Duodenal mucosa (tissue), 2 donors: ENCODE data around the gene ACYP2.

Experiments used
- H3K27ac ChIP-seq: one replicate; pipeline ENCODE4 v1.7.0; 2013; ENCODE audit warnings: low read depth, low read length
- H3K27me3 ChIP-seq, 2 donors: one replicate each; pipeline ENCODE4 v1.7.0; 2013; ENCODE audit warnings: low read length in 2 of 2, control low read depth in 1 of 2; ENCODE audit not compliant: insufficient read depth in 2 of 2, control insufficient read depth in 1 of 2
- H3K36me3 ChIP-seq, 2 donors: one replicate each; pipeline ENCODE4 v1.7.0; 2013; ENCODE audit warnings: low read length in 2 of 2, control low read depth in 1 of 2; ENCODE audit not compliant: insufficient read depth in 2 of 2, control insufficient read depth in 1 of 2
- H3K4me1 ChIP-seq, 2 donors: one replicate each; pipeline ENCODE4 v1.7.0; 2013; ENCODE audit warnings: low read length in 2 of 2, control low read depth in 1 of 2; ENCODE audit not compliant: insufficient read depth in 2 of 2, control insufficient read depth in 1 of 2
- H3K4me3 ChIP-seq, 2 donors: one replicate each; pipeline ENCODE4 v1.7.0; 2013; ENCODE audit warnings: low read length in 2 of 2, low read depth in 1 of 2
- H3K9ac ChIP-seq, 2 donors: one replicate each; pipeline ENCODE4 v1.7.0; 2013; ENCODE audit warnings: low read length in 2 of 2, low read depth in 1 of 2
- H3K9me3 ChIP-seq, 2 donors: one replicate each; pipeline ENCODE4 v1.7.0; 2013; ENCODE audit warnings: low read length in 2 of 2, control low read depth in 1 of 2; ENCODE audit not compliant: control insufficient read depth in 1 of 2

ACYP2 gene

DNA sequence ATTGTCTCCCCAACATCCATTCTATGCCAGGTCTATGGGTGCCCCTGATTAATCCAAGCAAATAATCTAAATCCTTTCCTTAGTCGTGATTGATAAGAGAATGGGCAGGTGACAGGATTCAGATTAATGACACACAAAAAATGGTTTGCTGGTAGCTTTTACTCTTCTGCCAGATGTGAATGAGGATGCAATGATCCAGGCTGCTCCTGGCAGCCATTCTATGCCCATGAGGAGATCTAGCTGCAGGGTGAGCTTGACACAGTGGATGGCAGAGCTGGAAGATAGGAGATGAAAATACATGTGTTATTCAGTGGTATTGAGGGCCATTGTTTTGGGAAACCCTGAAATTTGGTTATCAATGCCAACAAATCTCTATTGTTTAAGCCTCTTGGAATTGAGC lies 69.7 kb downstream of the ACYP2 start:
- Histone ChIP-seq H3K36me3 (no peaks in the 10 kb centered on the region), H3K4me1 (no peaks in the 10 kb centered on the region), H3K9me3 (no peaks in the 10 kb centered on the region), H3K4me3 (no peak overlapping the region), H3K27ac (no peak overlapping the region), H3K9ac (no peak overlapping the region), H3K27me3 (no peaks in the 10 kb centered on the region)

DNA sequence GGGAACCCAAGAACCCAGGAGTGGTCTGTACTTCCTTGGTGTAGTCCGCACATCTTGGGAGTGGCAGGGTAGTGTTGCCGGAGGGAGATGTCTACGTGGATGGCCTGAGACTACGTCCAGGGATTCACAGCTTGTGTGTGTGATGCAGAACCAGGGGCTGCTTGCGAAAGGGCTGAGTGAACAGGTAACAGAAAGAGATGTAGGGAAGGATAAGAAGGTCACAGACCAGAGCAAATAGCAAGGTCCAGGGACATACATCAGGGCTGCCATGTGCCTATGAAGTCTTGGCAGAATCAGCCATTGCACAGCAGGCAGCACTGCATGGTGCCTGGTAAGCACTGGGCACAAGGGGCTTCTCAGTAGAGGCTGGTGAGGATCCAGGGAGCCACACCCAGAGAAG lies 71.9 kb downstream of the ACYP2 start:
- no peak overlapping the region for H3K9ac ChIP-seq
- H3K4me1 ChIP-seq: no peaks in the 10 kb centered on the region
- no peaks in the 10 kb centered on the region for H3K27me3 ChIP-seq
- H3K9me3 ChIP-seq: no peaks in the 10 kb centered on the region
- H3K36me3 ChIP-seq: no peaks in the 10 kb centered on the region
- no peak overlapping the region for H3K4me3 ChIP-seq
- no peak overlapping the region for H3K27ac ChIP-seq

- Histone ChIP-seq H3K9me3 (no peaks in the 10 kb centered on the region), H3K36me3 (no peaks in the 10 kb centered on the region), H3K4me3 (no peak overlapping the region), H3K27ac (no peak overlapping the region), H3K27me3 (no peaks in the 10 kb centered on the region), H3K9ac (no peak overlapping the region), H3K4me1 (no peaks in the 10 kb centered on the region)
Observed at GRCh38 chr2:54189539-54189938, 74.1 kb downstream of the ACYP2 start.

GRCh38 chr2:54191361-54192135 lies 76.1 kb downstream of the ACYP2 start:
- H3K4me1 ChIP-seq: no peaks in the 10 kb centered on the region
- H3K4me3 ChIP-seq: no peak overlapping the region
- H3K27me3 ChIP-seq: no peaks in the 10 kb centered on the region
- no peaks in the 10 kb centered on the region for H3K36me3 ChIP-seq
- H3K9ac ChIP-seq: no peak overlapping the region
- no peaks in the 10 kb centered on the region for H3K9me3 ChIP-seq
- H3K27ac ChIP-seq: no peak overlapping the region

DNA sequence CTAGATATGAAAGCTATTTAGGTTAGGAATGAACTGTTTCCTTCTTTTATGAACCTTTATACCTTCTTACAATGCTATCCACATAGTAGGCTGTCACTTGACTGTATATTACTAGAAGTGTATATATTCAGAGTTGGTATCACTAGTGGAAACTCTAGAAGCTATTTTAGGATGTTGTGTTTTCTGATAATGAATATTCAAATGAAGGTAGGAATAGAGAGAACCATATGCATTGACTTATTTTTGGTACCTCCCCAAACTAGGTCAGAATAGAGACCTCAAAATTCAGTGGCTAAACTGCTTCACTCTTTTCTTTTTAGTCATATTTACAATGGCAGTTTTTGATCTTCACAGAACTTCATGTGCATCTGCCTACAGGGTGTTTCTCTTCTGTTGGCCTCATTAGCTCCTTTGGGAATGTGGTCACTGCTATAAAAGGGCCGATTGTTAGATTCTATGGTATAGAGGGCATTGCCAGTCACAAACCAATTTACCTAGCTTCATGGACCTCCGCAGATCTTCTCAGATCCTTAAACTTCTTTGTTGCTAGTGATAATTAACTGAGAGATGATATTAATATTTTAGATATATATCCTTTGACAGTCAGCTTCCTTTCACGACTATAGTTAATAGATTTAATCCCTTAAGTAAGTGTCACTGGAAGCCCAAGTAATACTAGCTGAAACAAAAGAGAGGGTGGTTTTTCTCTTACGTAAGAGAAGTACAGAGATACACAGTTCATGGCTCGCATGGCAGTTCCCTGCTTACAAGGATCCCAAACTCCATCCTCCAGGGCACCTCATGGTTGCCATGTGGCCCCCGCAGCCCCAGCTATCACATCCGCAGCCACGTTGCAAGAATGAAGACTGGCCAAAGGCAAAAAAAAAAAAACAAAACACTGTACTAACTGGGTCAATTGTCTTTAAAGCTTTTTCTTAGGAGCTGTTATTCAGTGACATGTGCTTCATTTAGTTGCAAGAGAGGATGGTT lies 79.6 kb downstream of the ACYP2 start:
- H3K4me1 ChIP-seq: no peaks in the 10 kb centered on the region
- H3K27me3 ChIP-seq: no peaks in the 10 kb centered on the region
- H3K27ac ChIP-seq: no peak overlapping the region
- no peak overlapping the region for H3K4me3 ChIP-seq
- H3K36me3 ChIP-seq: no peaks in the 10 kb centered on the region
- H3K9me3 ChIP-seq: no peaks in the 10 kb centered on the region
- H3K9ac ChIP-seq: no peak overlapping the region

- no peaks in the 10 kb centered on the region for H3K36me3 ChIP-seq
- no peak overlapping the region for H3K9ac ChIP-seq
- H3K9me3 ChIP-seq: no peaks in the 10 kb centered on the region
- no peak overlapping the region for H3K27ac ChIP-seq
- H3K4me3 ChIP-seq: no peak overlapping the region
- H3K27me3 ChIP-seq: no peaks in the 10 kb centered on the region
- no peaks in the 10 kb centered on the region for H3K4me1 ChIP-seq
Observed at GRCh38 chr2:54196646-54197045, 81.2 kb downstream of the ACYP2 start.

DNA sequence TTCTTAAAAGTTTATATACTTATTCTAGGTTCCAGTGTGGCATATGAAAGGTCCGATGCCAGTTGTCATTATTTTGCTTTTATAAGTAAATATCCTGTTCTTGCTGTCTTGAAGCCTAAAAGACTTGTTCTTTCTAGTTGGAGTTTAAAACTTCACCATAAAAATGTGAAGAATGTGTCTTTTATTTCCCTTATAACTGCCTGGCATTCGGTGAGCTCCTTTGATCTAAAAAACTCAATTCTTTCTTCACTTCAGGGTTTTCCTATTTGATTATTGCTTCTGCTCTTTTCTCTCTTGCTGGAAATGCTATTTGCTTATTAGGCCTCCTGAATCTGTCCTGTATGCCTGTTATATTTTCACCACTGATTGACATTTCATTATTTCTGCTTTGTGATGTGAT lies 89.1 kb downstream of the ACYP2 start:
- H3K9me3 ChIP-seq: no peaks in the 10 kb centered on the region
- H3K4me1 ChIP-seq: no peaks in the 10 kb centered on the region
- no peak overlapping the region for H3K4me3 ChIP-seq
- H3K27me3 ChIP-seq: no peaks in the 10 kb centered on the region
- no peak overlapping the region for H3K9ac ChIP-seq
- H3K36me3 ChIP-seq: no peaks in the 10 kb centered on the region
- H3K27ac ChIP-seq: no peak overlapping the region

DNA sequence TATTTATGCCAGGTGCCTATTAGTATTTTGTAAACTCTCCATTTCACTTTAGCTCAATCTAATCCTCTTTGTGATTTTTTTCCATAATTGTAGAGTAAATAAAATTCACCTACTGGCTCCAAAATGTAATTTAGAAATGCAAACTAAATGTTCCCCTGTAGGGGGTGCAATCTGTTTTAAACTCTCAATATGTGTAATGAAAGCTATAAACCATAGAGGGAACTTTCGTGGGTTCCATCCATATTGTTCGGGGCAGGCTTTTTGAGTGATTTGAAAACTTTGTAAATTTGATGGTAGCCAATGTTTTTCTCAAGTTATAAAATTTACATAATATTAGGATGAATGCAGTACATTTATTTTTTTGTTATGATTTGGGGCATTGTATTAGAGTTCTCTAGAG lies 91.2 kb downstream of the ACYP2 start:
- H3K4me1 ChIP-seq: no peaks in the 10 kb centered on the region
- no peak overlapping the region for H3K4me3 ChIP-seq
- no peak overlapping the region for H3K9ac ChIP-seq
- H3K36me3 ChIP-seq: no peaks in the 10 kb centered on the region
- H3K9me3 ChIP-seq: no peaks in the 10 kb centered on the region
- no peak overlapping the region for H3K27ac ChIP-seq
- H3K27me3 ChIP-seq: no peaks in the 10 kb centered on the region

DNA sequence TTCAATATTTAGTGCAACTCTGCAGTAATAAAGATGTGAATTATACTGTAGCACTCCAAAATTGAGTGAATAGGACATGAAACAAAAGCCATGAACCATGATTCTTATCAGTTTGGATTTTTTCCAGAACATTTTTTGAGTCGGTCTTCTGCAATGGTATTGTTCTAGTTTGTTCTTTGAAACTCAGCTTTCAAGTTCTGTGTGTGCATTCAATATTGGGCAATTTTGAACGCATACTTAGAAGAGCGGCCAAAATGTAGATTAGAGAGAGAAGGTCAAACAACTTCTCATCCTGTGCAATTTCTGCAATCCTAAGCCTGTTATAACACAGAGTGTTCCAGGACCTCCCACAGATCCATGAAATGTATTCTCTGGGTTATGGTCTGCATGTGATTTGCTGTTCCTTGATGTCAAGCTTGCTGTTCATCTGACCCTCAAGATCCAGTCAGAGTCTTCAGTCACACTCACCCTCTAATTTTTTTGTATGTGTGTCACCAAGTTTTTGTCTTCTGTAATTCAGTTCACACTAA lies 92.3 kb downstream of the ACYP2 start:
- Histone ChIP-seq H3K36me3 (no peaks in the 10 kb centered on the region), H3K4me1 (no peaks in the 10 kb centered on the region), H3K27ac (no peak overlapping the region), H3K9me3 (no peaks in the 10 kb centered on the region), H3K4me3 (no peak overlapping the region), H3K9ac (no peak overlapping the region), H3K27me3 (no peaks in the 10 kb centered on the region)
